ENCODE data around the gene ZNF106.

GRCh38 chr15:42394106-42394505 is 96.8 kb downstream of the ZNF106 start:
- TF ChIP-seq POLR2AphosphoS5 (IDR thresholded peaks at IDR 0.05; ENCODE audit: borderline replicate concordance, low read depth, low read length) (no peak), EZH2 (IDR thresholded peaks at IDR 0.05) (no peak), FOXP2 (optimal IDR thresholded peaks at IDR 0.05; ENCODE audit: control extremely low read depth, extremely low read length, insufficient read depth) (no peak)
